Skeletal muscle tissue (tissue), 4 donors: ENCODE results near the gene AGAP3. TPM values are rescaled to one million over a fixed set of nuclear protein-coding genes. Genes with fewer than 3 reads are reported as not detected.

Experiments used
- H3K27ac ChIP-seq: one replicate; pipeline ENCODE4 v1.7.0; 2013; ENCODE audit warnings: mild to moderate bottlenecking, low read depth, low read length, inconsistent platforms
- H3K27me3 ChIP-seq, 3 donors: one replicate each; pipeline ENCODE4 v1.7.0; 2013; ENCODE audit warnings: low read length in 3 of 3; ENCODE audit not compliant: control insufficient read depth in 3 of 3, insufficient read depth in 3 of 3
- H3K36me3 ChIP-seq, 3 donors: one replicate each; pipeline ENCODE4 v1.7.0; 2013; ENCODE audit warnings: low read length in 3 of 3; ENCODE audit not compliant: control insufficient read depth in 3 of 3, insufficient read depth in 3 of 3
- H3K4me1 ChIP-seq, 3 donors: one replicate each; pipeline ENCODE4 v1.7.0; 2013; ENCODE audit warnings: low read length in 3 of 3, mild to moderate bottlenecking in 3 of 3; ENCODE audit not compliant: control insufficient read depth in 3 of 3, insufficient read depth in 3 of 3
- H3K4me3 ChIP-seq, 3 donors: one replicate each; pipeline ENCODE4 v1.7.0; 2013; ENCODE audit warnings: low read length in 3 of 3
- H3K9ac ChIP-seq, 3 donors: one replicate each; pipeline ENCODE4 v1.7.0; 2013; ENCODE audit warnings: low read length in 3 of 3, mild to moderate bottlenecking in 3 of 3, moderate library complexity in 2 of 3, low read depth in 1 of 3
- H3K9me3 ChIP-seq, 3 donors: one replicate each; pipeline ENCODE4 v1.7.0; 2013; ENCODE audit warnings: low read length in 3 of 3; ENCODE audit not compliant: control insufficient read depth in 3 of 3
- total RNA-seq: library from RNA; depleted of rRNA; stranded (reverse); fragments of >200 nt; gene quantifications from one replicate; pipeline ENCODE4 v1.2.3, GENCODE V29; 2014
- donor health status: Osteomylitis.

The AGAP3 gene
- total RNA-seq, 1 donor from 2014 or later = 28.7 TPM

GRCh38 chr7:151139791-151140190 is 53.5 kb downstream of the AGAP3 start:
- Histone ChIP-seq H3K27me3 (no peaks in the 10 kb centered on the region), H3K9me3 (no peaks in the 10 kb centered on the region), H3K9ac (no peak overlapping the region), H3K36me3 (peaks cover 26 to 46% (median 39%) of the 10 kb centered on the region in 3 donors), H3K4me1 (peaks cover 8 to 19% (median 14%) of the 10 kb centered on the region in 3 donors), H3K4me3 (no peak overlapping the region), H3K27ac (no peak overlapping the region)

- H3K4me1 ChIP-seq = peaks cover 6 to 15% (median 9%) of the 10 kb centered on the region in 3 donors
- no peaks in the 10 kb centered on the region for H3K27me3 ChIP-seq
- no peak overlapping the region for H3K27ac ChIP-seq
- H3K4me3 ChIP-seq = no peak overlapping the region
- H3K36me3 ChIP-seq = peaks cover 22 to 43% (median 29%) of the 10 kb centered on the region in 3 donors
- H3K9ac ChIP-seq = no peak overlapping the region
- no peaks in the 10 kb centered on the region for H3K9me3 ChIP-seq
These were observed 54.6 kb downstream of the AGAP3 start for GRCh38 chr7:151140826-151141225.

GRCh38 chr7:151141311-151141854 is 55.1 kb downstream of the AGAP3 start:
- H3K27me3 ChIP-seq = no peaks in the 10 kb centered on the region
- H3K4me1 ChIP-seq = peaks cover 6 to 15% (median 9%) of the 10 kb centered on the region in 3 donors
- no peak overlapping the region for H3K9ac ChIP-seq
- H3K4me3 ChIP-seq = no peak overlapping the region
- no peak overlapping the region for H3K27ac ChIP-seq
- peaks cover 19 to 39% (median 25%) of the 10 kb centered on the region in 3 donors for H3K36me3 ChIP-seq
- H3K9me3 ChIP-seq = no peaks in the 10 kb centered on the region

- no peaks in the 10 kb centered on the region for H3K9me3 ChIP-seq
- peaks cover 19 to 37% (median 22%) of the 10 kb centered on the region in 3 donors for H3K36me3 ChIP-seq
- no peak overlapping the region for H3K4me3 ChIP-seq
- H3K4me1 ChIP-seq = peaks cover 6 to 15% (median 9%) of the 10 kb centered on the region in 3 donors
- H3K27ac ChIP-seq = no peak overlapping the region
- no peaks in the 10 kb centered on the region for H3K27me3 ChIP-seq
- H3K9ac ChIP-seq = no peak overlapping the region
These were observed 55.8 kb downstream of the AGAP3 start for GRCh38 chr7:151141855-151142685.

GRCh38 chr7:151142686-151143040 is 56.4 kb downstream of the AGAP3 start:
- H3K4me3 ChIP-seq = no peak overlapping the region
- H3K4me1 ChIP-seq = peaks cover 6 to 15% (median 9%) of the 10 kb centered on the region in 3 donors
- peaks cover 19 to 37% (median 20%) of the 10 kb centered on the region in 3 donors for H3K36me3 ChIP-seq
- no peak overlapping the region for H3K27ac ChIP-seq
- no peak overlapping the region for H3K9ac ChIP-seq
- no peaks in the 10 kb centered on the region for H3K27me3 ChIP-seq
- H3K9me3 ChIP-seq = no peaks in the 10 kb centered on the region

- Histone ChIP-seq H3K9me3 (no peaks in the 10 kb centered on the region), H3K27me3 (no peaks in the 10 kb centered on the region), H3K4me1 (peaks cover 6 to 15% (median 9%) of the 10 kb centered on the region in 3 donors), H3K4me3 (no peak overlapping the region), H3K9ac (no peak overlapping the region), H3K27ac (no peak overlapping the region), H3K36me3 (peaks cover 18 to 42% (median 19%) of the 10 kb centered on the region in 3 donors)
These were observed 57.2 kb downstream of the AGAP3 start for GRCh38 chr7:151143261-151144015.

- H3K9me3 ChIP-seq = no peaks in the 10 kb centered on the region
- H3K27ac ChIP-seq = no peak overlapping the region
- peaks cover 6 to 15% (median 9%) of the 10 kb centered on the region in 3 donors for H3K4me1 ChIP-seq
- no peak overlapping the region for H3K4me3 ChIP-seq
- H3K36me3 ChIP-seq = peaks cover 19 to 40% (median 20%) of the 10 kb centered on the region in 3 donors
- no peaks in the 10 kb centered on the region for H3K27me3 ChIP-seq
- no peak overlapping the region for H3K9ac ChIP-seq
These were observed 58.1 kb downstream of the AGAP3 start for GRCh38 chr7:151144387-151144786.

GRCh38 chr7:151146761-151147160 is 60.5 kb downstream of the AGAP3 start:
- Histone ChIP-seq H3K9me3 (no peaks in the 10 kb centered on the region), H3K36me3 (peaks cover 9 to 31% (median 14%) of the 10 kb centered on the region in 3 donors), H3K4me1 (peaks cover 6 to 15% (median 9%) of the 10 kb centered on the region in 3 donors), H3K27ac (no peak overlapping the region), H3K27me3 (peaks cover 0 to 4% (median 0%) of the 10 kb centered on the region in 3 donors), H3K4me3 (no peak overlapping the region), H3K9ac (no peak overlapping the region)

- peaks cover 0 to 6% (median 0%) of the 10 kb centered on the region in 3 donors for H3K27me3 ChIP-seq
- H3K4me3 ChIP-seq = no peak overlapping the region
- peaks cover 7 to 21% (median 8%) of the 10 kb centered on the region in 3 donors for H3K36me3 ChIP-seq
- no peak overlapping the region for H3K9ac ChIP-seq
- H3K4me1 ChIP-seq = peaks cover 4 to 6% (median 4%) of the 10 kb centered on the region in 3 donors
- H3K27ac ChIP-seq = no peak overlapping the region
- no peaks in the 10 kb centered on the region for H3K9me3 ChIP-seq
These were observed 62.3 kb downstream of the AGAP3 start for GRCh38 chr7:151148319-151149259.
